Measurements from ENCODE around the gene RFTN2. TPM values are rescaled to one million over a fixed set of nuclear protein-coding genes. Genes with fewer than 3 reads are reported as not detected.
A peak's percentile ranks its signal among the peaks of the same experiment; 100 is the strongest.

Gene RFTN2
- total RNA-seq, 4 donors from 2014 or later, result 1.1 to 6.3 (median 3.2) TPM

GRCh38 chr2:197677056-197677455 is 1.7 kb upstream of the RFTN2 start:
- no peak for TF ChIP-seq POLR2A (IDR thresholded peaks at IDR 0.05)
- no peak for TF ChIP-seq CTCF (IDR thresholded peaks at IDR 0.05 in 4 of 5, conservative IDR thresholded peaks at IDR 0.05 in 1 of 5)
- in situ Hi-C loops (cut with MboI; ENCODE audit: low sequenced_read_pairs in 4 of 4) (no loop called here), intact Hi-C loops (cut with DNase I; ENCODE audit: low total_unique reads) (no loop called here)
- Histone ChIP-seq H3K27me3 (no peaks in the 10 kb centered on the region), H3K4me3 (no peak overlapping the region), H3K9me3 (no peaks in the 10 kb centered on the region), H3K27ac (no peak overlapping the region), H3K36me3 (no peaks in the 10 kb centered on the region), H3K4me1 (peaks cover 0 to 4% of the 10 kb centered on the region in 2 donors)
- DNase-seq (no peak), ATAC-seq (no peak)

DNA sequence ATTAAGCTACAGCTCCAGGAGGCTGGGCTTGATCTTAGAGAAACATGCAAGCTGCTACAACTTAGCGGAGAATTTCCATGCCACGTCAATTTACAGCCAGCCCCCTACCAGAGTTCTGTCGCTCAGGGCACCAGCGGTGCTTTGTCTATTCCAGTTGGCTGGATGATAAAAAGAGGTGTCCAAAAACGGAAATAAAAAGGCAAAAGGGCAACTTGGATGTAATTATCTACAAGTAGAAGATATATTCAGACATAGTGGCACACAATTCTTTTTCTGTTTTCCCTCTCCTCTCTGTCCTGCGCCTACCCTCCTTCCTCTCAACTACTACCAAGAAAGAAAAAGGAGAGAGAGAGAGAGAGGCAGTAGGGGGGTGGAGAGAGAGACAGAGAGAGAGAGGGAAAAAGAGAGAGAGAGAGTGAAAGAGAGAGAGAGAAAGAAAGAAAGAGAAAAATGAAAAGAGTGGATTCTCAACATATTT is 363 bp upstream of the RFTN2 start:
- Histone ChIP-seq H3K27me3 (no peaks in the 10 kb centered on the region), H3K9me3 (no peaks in the 10 kb centered on the region), H3K4me1 (peaks cover 0 to 4% of the 10 kb centered on the region in 2 donors), H3K4me3 (peak overlapping the region; percentile 44 to 55 (median 47)), H3K36me3 (no peaks in the 10 kb centered on the region), H3K27ac (peak overlapping the region; percentile 45 to 71 (median 63))
- DNase-seq (no peak), ATAC-seq (peak in 1 of 2 donors; percentile 45)
- in situ Hi-C loops (cut with MboI; ENCODE audit: low sequenced_read_pairs in 4 of 4) (no loop called here), intact Hi-C loops (cut with DNase I; ENCODE audit: low total_unique reads) (no loop called here)
- no peak for TF ChIP-seq CTCF (IDR thresholded peaks at IDR 0.05 in 4 of 5, conservative IDR thresholded peaks at IDR 0.05 in 1 of 5)
- TF ChIP-seq POLR2A (IDR thresholded peaks at IDR 0.05), result peak in 1 of 2 donors; percentile 38

DNA sequence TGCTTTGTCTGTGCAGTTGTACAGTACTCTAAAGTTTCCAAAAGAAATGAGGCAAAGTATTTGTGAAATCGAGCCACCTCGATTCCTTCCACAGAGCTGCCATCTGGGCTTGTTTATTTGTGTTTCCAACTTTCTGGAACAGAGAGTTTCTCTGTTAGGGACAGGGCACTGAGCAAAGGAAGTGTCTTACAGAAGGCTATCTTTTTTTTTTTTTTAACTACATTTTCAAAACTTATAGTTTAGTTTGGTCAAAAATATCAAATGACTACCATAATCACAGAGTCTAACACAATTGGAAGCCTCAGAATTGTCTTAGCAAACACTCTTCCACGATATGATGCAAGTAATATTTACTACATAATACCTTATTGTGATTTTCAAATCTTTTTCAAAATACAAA is 796 bp downstream of the RFTN2 start:
- intact Hi-C loops (cut with DNase I; ENCODE audit: low total_unique reads), result no loop called here
- TF ChIP-seq CTCF (IDR thresholded peaks at IDR 0.05 in 4 of 5, conservative IDR thresholded peaks at IDR 0.05 in 1 of 5) (no peak), POLR2A (IDR thresholded peaks at IDR 0.05) (no peak)
- H3K27me3 ChIP-seq, result no peaks in the 10 kb centered on the region
- H3K4me1 ChIP-seq, result peaks cover 0 to 4% of the 10 kb centered on the region in 2 donors
- no peaks in the 10 kb centered on the region for H3K9me3 ChIP-seq
- peak overlapping the region; percentile 45 to 71 (median 58) for H3K27ac ChIP-seq
- peak; percentile 44 to 61 for ATAC-seq
- peak overlapping the region; percentile 44 to 55 (median 47) for H3K4me3 ChIP-seq
- H3K36me3 ChIP-seq, result no peaks in the 10 kb centered on the region
- DNase-seq, result no peak
- in situ Hi-C loops (cut with MboI; ENCODE audit: low sequenced_read_pairs in 4 of 4), result no loop called here

DNA sequence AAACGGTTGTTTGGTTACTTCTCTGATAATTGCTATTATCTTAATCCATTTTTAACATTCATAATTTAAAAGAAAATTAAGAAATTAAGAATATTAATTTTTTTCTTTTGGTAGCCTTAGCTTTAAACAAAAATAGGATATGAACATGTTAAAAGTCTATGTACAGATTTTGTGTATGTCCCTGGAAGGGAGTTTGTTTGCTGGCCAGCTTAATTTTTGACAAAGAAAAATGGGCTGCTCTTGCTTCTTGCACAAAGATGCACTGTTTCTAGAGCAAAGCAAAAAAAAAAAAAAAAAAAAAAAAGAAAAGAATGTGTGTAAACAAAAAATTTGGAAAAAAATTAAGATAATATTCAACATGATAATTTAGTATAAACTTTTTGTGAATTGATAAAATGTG is 1.3 kb downstream of the RFTN2 start:
- Histone ChIP-seq H3K9me3 (no peaks in the 10 kb centered on the region), H3K4me1 (peaks cover 0 to 4% of the 10 kb centered on the region in 2 donors), H3K27ac (no peak overlapping the region), H3K27me3 (no peaks in the 10 kb centered on the region), H3K4me3 (peak overlapping the region; percentile 44 to 55 (median 47)), H3K36me3 (no peaks in the 10 kb centered on the region)
- in situ Hi-C loops (cut with MboI; ENCODE audit: low sequenced_read_pairs in 4 of 4) (no loop called here), intact Hi-C loops (cut with DNase I; ENCODE audit: low total_unique reads) (no loop called here)
- ATAC-seq (no peak), DNase-seq (no peak)
- TF ChIP-seq POLR2A (IDR thresholded peaks at IDR 0.05), result no peak
- TF ChIP-seq CTCF (IDR thresholded peaks at IDR 0.05 in 4 of 5, conservative IDR thresholded peaks at IDR 0.05 in 1 of 5), result no peak

- Histone ChIP-seq H3K4me1 (peaks cover 0 to 4% of the 10 kb centered on the region in 2 donors), H3K9me3 (no peaks in the 10 kb centered on the region), H3K27ac (no peak overlapping the region), H3K36me3 (no peaks in the 10 kb centered on the region), H3K27me3 (no peaks in the 10 kb centered on the region), H3K4me3 (peak overlapping the region in 3 of 4 donors; percentile 45 to 55 (median 49))
- ATAC-seq, result no peak
- intact Hi-C loops (cut with DNase I; ENCODE audit: low total_unique reads), result no loop called here
- TF ChIP-seq CTCF (IDR thresholded peaks at IDR 0.05 in 4 of 5, conservative IDR thresholded peaks at IDR 0.05 in 1 of 5) (no peak), POLR2A (IDR thresholded peaks at IDR 0.05) (no peak)
- no peak for DNase-seq
- in situ Hi-C loops (cut with MboI; ENCODE audit: low sequenced_read_pairs in 4 of 4), result no loop called here
These were observed 1.8 kb downstream of the RFTN2 start for GRCh38 chr2:197673606-197674005.
